ENCODE measurements around the gene ZNF444.
A peak's percentile ranks its signal among the peaks of the same experiment; 100 is the strongest.

ZNF444 gene

DNA sequence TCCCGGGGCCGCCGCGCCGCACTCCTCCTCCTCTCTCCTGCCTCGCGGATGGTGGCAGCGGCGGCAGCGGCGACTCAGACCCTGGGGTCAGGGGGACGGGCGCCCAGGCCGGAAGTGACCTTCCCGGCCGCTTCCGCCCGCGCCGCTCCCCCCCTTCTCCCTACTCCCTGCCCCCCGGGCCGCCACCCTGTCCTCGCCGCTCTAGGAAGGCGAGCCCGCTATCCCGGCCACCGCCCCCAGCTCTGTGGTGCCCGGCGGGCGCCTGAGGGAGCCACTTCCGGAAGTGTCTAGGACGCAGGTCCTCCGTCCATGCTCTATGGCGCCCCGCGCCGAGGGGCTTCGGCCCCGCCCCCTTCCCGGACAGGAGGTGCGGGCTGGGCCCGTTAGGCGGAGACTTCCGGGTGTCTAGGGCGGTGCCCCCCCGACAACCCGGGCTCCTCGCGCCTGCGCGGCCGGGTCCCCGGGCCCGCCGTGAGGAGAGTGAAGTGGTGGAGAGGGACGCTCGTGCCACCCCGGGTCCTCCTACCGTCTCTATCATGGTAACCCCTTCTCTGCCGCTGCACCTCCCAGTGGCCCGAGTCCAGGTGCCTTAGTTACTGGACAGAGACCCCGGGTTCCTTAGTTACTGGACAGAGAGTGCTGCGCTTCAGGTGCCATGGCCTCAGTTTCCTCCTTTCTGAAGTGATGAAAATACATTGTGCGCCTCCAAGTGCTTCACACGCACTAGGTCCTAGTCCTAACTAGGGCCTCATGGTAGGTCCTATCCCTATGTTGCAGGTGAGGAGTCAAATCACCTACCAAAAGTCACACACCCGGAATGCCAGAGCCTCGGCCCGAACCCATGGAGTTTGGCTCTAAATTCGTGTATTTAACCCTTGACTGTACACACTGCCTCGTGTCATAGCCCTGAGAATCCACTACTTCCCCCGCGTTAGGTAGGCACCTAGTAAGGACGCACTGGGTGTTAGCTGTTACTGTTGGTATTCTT, 19.6 kb upstream of the ZNF444 start, which contains the start of gene ZNF787:
TSS of gene ZNF787 (minus strand) at position 116 of the 988 bp plus-strand sequence. CDS start 18,078 bp downstream, outside the sequence.
- H3K9ac ChIP-seq: peak within 1 kb of the TSS; percentile 69
- no peaks in the 10 kb centered on the region for H3K36me3 ChIP-seq (ENCODE audit: control insufficient read depth, insufficient read depth, low read length)
- H3K4me1 ChIP-seq: peaks cover 10% of the 10 kb centered on the region
- TF ChIP-seq, protein P1, sequence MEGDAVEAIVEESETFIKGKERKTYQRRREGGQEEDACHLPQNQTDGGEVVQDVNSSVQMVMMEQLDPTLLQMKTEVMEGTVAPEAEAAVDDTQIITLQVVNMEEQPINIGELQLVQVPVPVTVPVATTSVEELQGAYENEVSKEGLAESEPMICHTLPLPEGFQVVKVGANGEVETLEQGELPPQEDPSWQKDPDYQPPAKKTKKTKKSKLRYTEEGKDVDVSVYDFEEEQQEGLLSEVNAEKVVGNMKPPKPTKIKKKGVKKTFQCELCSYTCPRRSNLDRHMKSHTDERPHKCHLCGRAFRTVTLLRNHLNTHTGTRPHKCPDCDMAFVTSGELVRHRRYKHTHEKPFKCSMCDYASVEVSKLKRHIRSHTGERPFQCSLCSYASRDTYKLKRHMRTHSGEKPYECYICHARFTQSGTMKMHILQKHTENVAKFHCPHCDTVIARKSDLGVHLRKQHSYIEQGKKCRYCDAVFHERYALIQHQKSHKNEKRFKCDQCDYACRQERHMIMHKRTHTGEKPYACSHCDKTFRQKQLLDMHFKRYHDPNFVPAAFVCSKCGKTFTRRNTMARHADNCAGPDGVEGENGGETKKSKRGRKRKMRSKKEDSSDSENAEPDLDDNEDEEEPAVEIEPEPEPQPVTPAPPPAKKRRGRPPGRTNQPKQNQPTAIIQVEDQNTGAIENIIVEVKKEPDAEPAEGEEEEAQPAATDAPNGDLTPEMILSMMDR (IDR thresholded peaks at IDR 0.05): peak; percentile 25
- peak within 1 kb of the TSS; percentile 91 for H3K27ac ChIP-seq
- peak within 1 kb of the TSS; percentile 84 for H3K4me3 ChIP-seq (ENCODE audit: low read depth, low read length)
- no peaks in the 10 kb centered on the region for H3K27me3 ChIP-seq (ENCODE audit: control insufficient read depth, insufficient read depth, low read length)
- H3K4me2 ChIP-seq (ENCODE audit: low read length): peak within 1 kb of the TSS; percentile 81
- peaks cover 32% of the 10 kb centered on the region for H3K79me2 ChIP-seq
- H3K9me3 ChIP-seq (ENCODE audit: control insufficient read depth, low read length): no peaks in the 10 kb centered on the region
- peak within 1 kb of the TSS; percentile 92 for H2AFZ ChIP-seq

DNA sequence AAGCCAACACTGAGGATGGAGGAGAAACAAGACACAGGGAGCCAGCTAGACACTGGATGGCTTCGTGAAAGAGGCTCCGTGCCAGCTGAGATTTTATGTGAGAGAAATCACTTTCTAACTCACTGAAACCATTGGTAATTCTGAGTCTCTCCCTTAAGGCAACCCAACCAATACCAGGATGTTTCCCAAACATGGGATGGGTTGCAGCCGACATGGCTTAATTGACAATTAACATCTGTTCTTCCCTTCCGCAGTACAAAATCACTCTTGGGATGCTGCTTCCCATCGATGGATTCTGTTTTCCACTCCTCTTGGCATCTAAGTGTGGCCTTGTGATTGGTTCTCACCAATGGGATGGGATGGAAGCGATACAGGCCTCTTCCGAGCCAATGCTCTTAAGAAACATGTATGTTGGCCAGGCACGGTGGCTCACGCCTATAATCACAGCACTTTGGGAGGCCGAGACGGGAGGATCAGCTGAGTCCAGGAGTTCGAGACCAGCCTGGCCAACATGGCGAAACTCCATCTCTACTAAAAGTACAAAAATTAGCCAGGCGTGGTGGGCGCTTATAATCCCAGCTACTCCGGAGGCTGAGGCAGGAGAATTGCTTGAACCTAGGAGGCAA, 17.7 kb upstream of the ZNF444 start:
- Histone ChIP-seq H3K36me3 (ENCODE audit: control insufficient read depth, insufficient read depth, low read length) (no peaks in the 10 kb centered on the region), H3K27ac (no peak overlapping the region), H3K4me2 (ENCODE audit: low read length) (no peak overlapping the region), H3K9me3 (ENCODE audit: control insufficient read depth, low read length) (no peaks in the 10 kb centered on the region), H3K27me3 (ENCODE audit: control insufficient read depth, insufficient read depth, low read length) (no peaks in the 10 kb centered on the region), H3K4me3 (ENCODE audit: low read depth, low read length) (no peak overlapping the region), H2AFZ (peak overlapping the region; percentile 59), H3K79me2 (peaks cover 13% of the 10 kb centered on the region), H3K9ac (no peak overlapping the region), H3K4me1 (peaks cover 10% of the 10 kb centered on the region)
- TF ChIP-seq, protein P1 (IDR thresholded peaks at IDR 0.05): no peak

DNA sequence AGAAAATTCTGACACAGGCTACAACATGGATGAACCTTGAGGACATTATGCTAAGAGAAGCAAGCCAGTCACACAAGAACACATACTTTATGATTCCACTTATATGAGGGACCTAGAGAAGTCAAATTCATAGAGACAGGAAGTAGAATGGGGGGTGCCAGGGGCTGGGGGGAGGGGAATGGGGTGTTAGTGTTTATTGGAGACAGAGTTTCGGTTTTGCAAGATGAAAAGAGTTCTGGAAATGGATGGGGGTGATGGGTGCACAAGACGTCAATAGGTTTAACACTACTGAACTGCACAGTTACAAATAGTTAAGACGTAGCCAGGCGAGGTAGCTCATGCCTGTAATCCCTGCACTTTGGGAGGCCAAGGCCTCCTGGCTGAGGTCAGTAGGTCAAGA, 16.5 kb upstream of the ZNF444 start:
- Histone ChIP-seq H3K36me3 (ENCODE audit: control insufficient read depth, insufficient read depth, low read length) (no peaks in the 10 kb centered on the region), H3K79me2 (peaks cover under 1% of the 10 kb centered on the region), H3K9me3 (ENCODE audit: control insufficient read depth, low read length) (no peaks in the 10 kb centered on the region), H3K4me1 (peaks cover 4% of the 10 kb centered on the region), H3K9ac (no peak overlapping the region), H2AFZ (no peak overlapping the region), H3K4me2 (ENCODE audit: low read length) (no peak overlapping the region), H3K27ac (no peak overlapping the region), H3K4me3 (ENCODE audit: low read depth, low read length) (no peak overlapping the region), H3K27me3 (ENCODE audit: control insufficient read depth, insufficient read depth, low read length) (no peaks in the 10 kb centered on the region)
- TF ChIP-seq, protein P1 (IDR thresholded peaks at IDR 0.05): no peak

DNA sequence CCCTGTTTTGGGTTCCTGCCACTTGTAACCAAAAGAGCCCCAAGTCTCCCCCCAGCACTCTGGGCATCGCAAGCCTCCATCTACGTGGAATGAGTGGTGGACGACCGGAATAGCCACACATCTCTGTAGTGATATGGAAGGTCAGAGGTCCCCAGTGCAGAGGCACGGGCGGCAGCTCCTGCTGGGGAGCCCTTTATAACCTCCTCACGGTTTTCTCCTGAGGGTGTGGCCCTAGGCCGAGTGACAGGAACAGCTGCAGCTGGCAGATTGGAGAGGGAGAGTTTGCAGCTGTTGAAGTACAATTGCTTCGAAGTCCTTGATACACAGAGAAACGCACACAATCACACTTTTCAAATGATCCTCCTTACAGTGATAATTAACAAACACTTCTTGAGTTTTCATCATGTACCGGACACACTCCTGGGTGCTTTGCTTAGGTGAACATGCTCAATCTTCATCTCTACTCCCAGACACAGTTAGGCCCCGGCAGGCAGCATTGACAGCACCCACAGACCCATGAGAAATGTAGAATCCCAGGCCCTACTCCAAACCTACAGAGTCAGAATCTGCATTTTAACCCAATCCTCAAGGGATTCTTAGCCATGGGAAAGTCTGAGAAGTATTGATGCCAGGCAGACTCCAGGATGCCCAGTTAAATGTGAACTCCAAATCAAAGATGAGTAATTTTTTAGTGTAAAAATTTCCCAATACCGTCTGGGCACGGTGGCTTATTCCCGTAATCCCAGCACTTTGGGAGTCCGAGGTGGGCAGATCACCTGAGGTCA, 15.1 kb upstream of the ZNF444 start:
- TF ChIP-seq, protein P1 (IDR thresholded peaks at IDR 0.05): no peak
- Histone ChIP-seq H2AFZ (no peak overlapping the region), H3K27me3 (ENCODE audit: control insufficient read depth, insufficient read depth, low read length) (no peaks in the 10 kb centered on the region), H3K79me2 (no peaks in the 10 kb centered on the region), H3K4me2 (ENCODE audit: low read length) (no peak overlapping the region), H3K27ac (no peak overlapping the region), H3K4me1 (no peaks in the 10 kb centered on the region), H3K36me3 (ENCODE audit: control insufficient read depth, insufficient read depth, low read length) (no peaks in the 10 kb centered on the region), H3K9me3 (ENCODE audit: control insufficient read depth, low read length) (no peaks in the 10 kb centered on the region), H3K9ac (no peak overlapping the region), H3K4me3 (ENCODE audit: low read depth, low read length) (no peak overlapping the region)
